Fibroblast of lung (primary cell): ENCODE measurements around the gene JAG1. TPM values are rescaled to one million over a fixed set of nuclear protein-coding genes. Genes with fewer than 3 reads are reported as not detected.

ENCODE experiments used
- DNase-seq, 2 donors: peaks; one replicate each; pipeline versions ENCODE4 v3.0.0 to v3.0.0-alpha.2; 2010; ENCODE audit warnings: low read depth in 2 of 2
- H2AFZ ChIP-seq: 2 replicates; pipeline ENCODE4 v1.5.1; 2012; ENCODE audit warnings: low read length, control low read depth, inconsistent platforms
- H3K27ac ChIP-seq: 2 replicates; pipeline ENCODE4 v1.5.1; 2011; ENCODE audit warnings: low read length, control low read depth; ENCODE audit not compliant: insufficient read depth
- H3K27me3 ChIP-seq: 2 replicates; pipeline ENCODE4 v1.5.1; 2011; ENCODE audit warnings: mild to moderate bottlenecking, low read length; ENCODE audit not compliant: control insufficient read depth, insufficient read depth
- H3K36me3 ChIP-seq: 2 replicates; pipeline ENCODE4 v1.5.1; 2011; ENCODE audit warnings: low read length; ENCODE audit not compliant: control insufficient read depth, insufficient read depth
- H3K4me1 ChIP-seq: 2 replicates; pipeline ENCODE4 v1.5.1; 2011; ENCODE audit warnings: low read length; ENCODE audit not compliant: control insufficient read depth, insufficient read depth; ENCODE audit errors: extremely low read depth
- H3K4me2 ChIP-seq: 2 replicates; pipeline ENCODE4 v1.5.1; 2011; ENCODE audit warnings: low read length, control low read depth; ENCODE audit not compliant: insufficient read depth; ENCODE audit errors: extremely low read depth
- H3K4me3 ChIP-seq, 4 experiments: fragments of 200-600 bp in 1 of 4; sonication (generic) in 1 of 4; replicated peaks in 1 of 4; 2 replicates each; pipeline ENCODE4 v1.5.1; 2011 to 2016; ENCODE audit warnings: low read length in 4 of 4, low read depth in 3 of 4, mild to moderate bottlenecking in 3 of 4, control low read depth in 2 of 4, inconsistent platforms in 1 of 4, mixed read lengths in 1 of 4; ENCODE audit not compliant: insufficient read depth in 1 of 4; ENCODE audit errors: control extremely low read depth in 1 of 4
- H3K79me2 ChIP-seq: 2 replicates; pipeline ENCODE4 v1.5.1; 2012; ENCODE audit warnings: mild to moderate bottlenecking, low read length, inconsistent platforms; ENCODE audit not compliant: control insufficient read depth, insufficient read depth
- H3K9ac ChIP-seq: 2 replicates; pipeline ENCODE4 v1.5.1; 2011; ENCODE audit warnings: mild to moderate bottlenecking, low read length, control low read depth; ENCODE audit not compliant: insufficient read depth
- H3K9me3 ChIP-seq: 2 replicates; pipeline ENCODE4 v1.5.1; 2012; ENCODE audit warnings: low read depth, low read length; ENCODE audit not compliant: control insufficient read depth, insufficient read depth
- H4K20me1 ChIP-seq: 2 replicates; pipeline ENCODE4 v1.5.1; 2011; ENCODE audit warnings: low read length; ENCODE audit not compliant: control insufficient read depth, insufficient read depth; ENCODE audit errors: extremely low read depth
- EZH2 ChIP-seq: IDR thresholded peaks from 2 replicates; pipeline ENCODE4 v1.5.1; 2012; ENCODE audit warnings: low read length, control low read depth, mild to moderate bottlenecking; ENCODE audit errors: missing control alignments
- polyA plus RNA-seq, 2 donors: library from polyadenylated mRNA; depleted of rRNA in 1 of 2; stranded (reverse) in 1 of 2; unstranded in 1 of 2; fragments of >200 nt; gene quantifications; 2 replicates each; pipeline ENCODE4 v1.2.1, GENCODE V29; 2011 to 2012; ENCODE audit warnings: missing spikeins in 1 of 2
- total RNA-seq: library from RNA; depleted of rRNA; stranded (reverse); fragments of >200 nt; gene quantifications from 2 replicates; pipeline ENCODE4 v1.2.1, GENCODE V29; 2014
- TF ChIP-seq, protein P1 (sequence below), 2 donors: IDR thresholded peaks in 1 of 2; conservative IDR thresholded peaks in 1 of 2; 1 replicate in 1 of 2; 2 replicates in 1 of 2; pipeline ENCODE4 v1.5.1; 2011 to 2012; ENCODE audit warnings: low read length in 2 of 2, control low read depth in 1 of 2, inconsistent platforms in 1 of 2, low read depth in 1 of 2, mild to moderate bottlenecking in 1 of 2

Gene JAG1
- total and polyA plus RNA-seq, 2 donors (not counting 1 experiment from before 2014, with no cell fraction given), result 16.3 to 57.3 TPM

DNA sequence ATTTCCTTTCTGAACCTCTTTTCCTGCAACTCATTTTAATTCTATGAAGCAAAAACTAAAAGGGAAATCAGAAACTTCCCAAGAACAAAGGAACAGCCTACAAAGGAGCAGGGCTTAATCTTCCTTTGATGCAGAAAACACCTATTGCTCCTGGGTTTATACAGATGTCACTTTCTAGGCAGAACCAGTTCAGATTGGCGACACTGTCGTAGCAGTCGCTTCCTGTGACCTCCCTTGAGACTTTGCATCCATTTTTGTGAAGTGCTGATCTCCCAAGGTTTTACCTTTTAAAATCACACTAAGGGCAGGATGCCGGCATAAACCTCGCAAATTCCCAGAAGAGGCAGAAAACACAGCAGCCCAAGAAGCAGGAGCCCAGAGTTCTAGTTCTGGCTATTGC lies 40.1 kb downstream of the JAG1 start:
- H3K36me3 ChIP-seq, result peaks cover 2% of the 10 kb centered on the region
- no peak overlapping the region for H3K4me3 ChIP-seq
- TF ChIP-seq, protein P1, sequence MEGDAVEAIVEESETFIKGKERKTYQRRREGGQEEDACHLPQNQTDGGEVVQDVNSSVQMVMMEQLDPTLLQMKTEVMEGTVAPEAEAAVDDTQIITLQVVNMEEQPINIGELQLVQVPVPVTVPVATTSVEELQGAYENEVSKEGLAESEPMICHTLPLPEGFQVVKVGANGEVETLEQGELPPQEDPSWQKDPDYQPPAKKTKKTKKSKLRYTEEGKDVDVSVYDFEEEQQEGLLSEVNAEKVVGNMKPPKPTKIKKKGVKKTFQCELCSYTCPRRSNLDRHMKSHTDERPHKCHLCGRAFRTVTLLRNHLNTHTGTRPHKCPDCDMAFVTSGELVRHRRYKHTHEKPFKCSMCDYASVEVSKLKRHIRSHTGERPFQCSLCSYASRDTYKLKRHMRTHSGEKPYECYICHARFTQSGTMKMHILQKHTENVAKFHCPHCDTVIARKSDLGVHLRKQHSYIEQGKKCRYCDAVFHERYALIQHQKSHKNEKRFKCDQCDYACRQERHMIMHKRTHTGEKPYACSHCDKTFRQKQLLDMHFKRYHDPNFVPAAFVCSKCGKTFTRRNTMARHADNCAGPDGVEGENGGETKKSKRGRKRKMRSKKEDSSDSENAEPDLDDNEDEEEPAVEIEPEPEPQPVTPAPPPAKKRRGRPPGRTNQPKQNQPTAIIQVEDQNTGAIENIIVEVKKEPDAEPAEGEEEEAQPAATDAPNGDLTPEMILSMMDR (conservative IDR thresholded peaks at IDR 0.05 in 1 of 2, IDR thresholded peaks at IDR 0.05 in 1 of 2; ENCODE audit: low read depth in 1 of 2, low read length in 2 of 2), result no peak
- TF ChIP-seq EZH2, result no peak
- H3K27me3 ChIP-seq, result no peaks in the 10 kb centered on the region
- peaks cover 27% of the 10 kb centered on the region for H3K4me1 ChIP-seq
- no peaks in the 10 kb centered on the region for H3K79me2 ChIP-seq
- no peak overlapping the region for H3K4me2 ChIP-seq
- no peak overlapping the region for H2AFZ ChIP-seq
- no peaks in the 10 kb centered on the region for H3K9me3 ChIP-seq
- H4K20me1 ChIP-seq, result no peaks in the 10 kb centered on the region
- no peak overlapping the region for H3K9ac ChIP-seq
- no peak for DNase-seq
- no peak overlapping the region for H3K27ac ChIP-seq

DNA sequence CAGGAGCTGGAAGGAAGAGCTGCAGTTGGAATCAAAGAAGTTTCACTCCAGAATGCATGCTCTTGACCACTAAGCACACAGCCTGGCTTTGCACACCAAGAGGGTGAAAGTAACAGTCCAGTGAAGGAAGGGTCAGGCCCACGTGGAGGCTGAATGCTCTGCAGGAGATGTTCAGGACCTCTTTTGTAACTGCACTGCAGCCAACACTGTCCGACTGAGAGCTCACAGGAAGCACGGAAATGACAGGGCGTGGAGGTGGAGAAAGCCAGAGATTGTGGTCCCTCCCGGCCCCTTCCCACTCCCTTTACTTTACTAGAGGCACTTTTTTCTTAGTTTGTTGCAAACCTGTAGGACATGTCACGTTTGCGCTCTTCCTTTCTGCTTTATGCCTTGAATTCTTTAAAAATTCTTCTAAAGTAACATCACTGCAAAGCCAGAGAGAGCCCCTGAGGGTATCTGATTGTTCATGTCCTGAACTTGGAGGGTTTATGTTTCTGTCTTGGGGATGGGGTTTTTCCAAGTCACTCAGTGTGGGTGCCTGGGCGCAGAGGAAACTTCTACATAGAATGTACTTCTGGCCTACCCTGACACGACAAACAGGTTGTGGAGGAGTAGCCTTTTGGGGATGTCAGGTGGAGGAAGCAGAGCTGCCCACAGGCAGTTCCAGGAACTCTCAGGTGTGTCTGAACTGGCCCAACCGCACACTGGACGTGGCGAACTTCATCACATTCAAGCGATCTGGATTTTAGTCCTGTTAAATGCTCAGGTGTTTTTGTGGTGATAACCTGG lies 40.9 kb downstream of the JAG1 start:
- Histone ChIP-seq H3K27ac (no peak overlapping the region), H3K4me3 (no peak overlapping the region), H3K9ac (no peak overlapping the region), H3K9me3 (no peaks in the 10 kb centered on the region), H3K36me3 (peaks cover 2% of the 10 kb centered on the region), H2AFZ (no peak overlapping the region), H3K27me3 (no peaks in the 10 kb centered on the region), H3K4me2 (no peak overlapping the region), H3K79me2 (no peaks in the 10 kb centered on the region), H4K20me1 (no peaks in the 10 kb centered on the region), H3K4me1 (peaks cover 27% of the 10 kb centered on the region)
- TF ChIP-seq, protein P1 (conservative IDR thresholded peaks at IDR 0.05 in 1 of 2, IDR thresholded peaks at IDR 0.05 in 1 of 2; ENCODE audit: low read depth in 1 of 2, low read length in 2 of 2), result no peak
- TF ChIP-seq EZH2, result no peak
- no peak for DNase-seq

DNA sequence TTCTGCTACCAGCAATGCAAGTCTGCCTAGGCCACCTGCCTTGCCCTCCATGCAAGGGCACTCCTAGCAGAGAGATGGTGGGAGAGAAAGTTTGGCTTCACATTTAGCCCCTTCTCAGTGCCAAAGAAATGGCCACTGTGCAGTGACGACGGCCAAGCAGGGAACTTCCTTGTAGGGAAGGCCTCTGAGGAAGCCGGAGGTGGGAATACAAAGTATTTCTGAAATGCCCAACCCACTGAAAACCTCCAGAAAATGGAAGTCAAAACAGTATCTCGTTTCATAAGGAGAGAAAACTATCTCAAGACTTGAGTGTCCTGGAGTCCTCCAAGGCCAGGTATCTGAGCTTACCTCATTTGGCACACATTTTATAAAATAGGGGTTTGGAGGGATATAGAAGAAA lies 42.7 kb downstream of the JAG1 start:
- H3K4me3 ChIP-seq, result no peak overlapping the region
- H3K79me2 ChIP-seq, result no peaks in the 10 kb centered on the region
- no peak for DNase-seq
- H3K4me1 ChIP-seq, result peaks cover 14% of the 10 kb centered on the region
- H3K36me3 ChIP-seq, result no peaks in the 10 kb centered on the region
- no peak overlapping the region for H3K27ac ChIP-seq
- H4K20me1 ChIP-seq, result no peaks in the 10 kb centered on the region
- no peaks in the 10 kb centered on the region for H3K9me3 ChIP-seq
- TF ChIP-seq EZH2, result no peak
- TF ChIP-seq, protein P1 (conservative IDR thresholded peaks at IDR 0.05 in 1 of 2, IDR thresholded peaks at IDR 0.05 in 1 of 2; ENCODE audit: low read depth in 1 of 2, low read length in 2 of 2), result no peak
- no peak overlapping the region for H3K4me2 ChIP-seq
- no peak overlapping the region for H3K9ac ChIP-seq
- no peak overlapping the region for H2AFZ ChIP-seq
- H3K27me3 ChIP-seq, result no peaks in the 10 kb centered on the region
